SK-N-MC (cell line): ENCODE data around the gene AHI1.

ENCODE experiments used
- EZH2 ChIP-seq: fragments of 200-600 bp; sonication (generic); IDR thresholded peaks from one replicate; pipeline ENCODE4 v1.6.1; 2017; ENCODE audit warnings: antibody characterized with exemption
- POLR2AphosphoS5 ChIP-seq: IDR thresholded peaks from 2 replicates; pipeline ENCODE4 v1.6.1; 2012; ENCODE audit warnings: mild to moderate bottlenecking, low read depth, low read length, borderline replicate concordance

DNA sequence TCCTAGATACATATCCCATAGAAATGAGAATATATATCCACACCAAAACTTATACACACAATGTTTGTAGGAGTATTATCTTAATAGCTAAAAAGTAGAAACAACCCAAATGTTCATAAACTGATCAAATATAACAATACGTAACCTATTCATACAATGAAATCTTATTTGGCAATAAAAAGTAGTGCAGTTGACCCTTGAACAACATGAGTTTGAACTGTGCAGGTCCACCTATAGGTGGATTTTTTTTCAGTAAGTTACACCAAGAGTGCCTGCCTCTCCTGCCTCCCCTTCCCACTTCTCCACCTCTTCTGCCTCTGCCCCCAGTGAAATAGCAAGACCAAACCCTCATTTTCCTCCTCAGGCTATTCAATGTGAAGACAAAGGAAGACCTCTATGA lies 95.2 kb downstream of the AHI1 start:
- TF ChIP-seq EZH2 (no peak), POLR2AphosphoS5 (no peak)
